GM18526 (cell line): ENCODE data around the gene IL20RA.

Experiments used
- POLR2A ChIP-seq: IDR thresholded peaks from 3 replicates; pipeline ENCODE4 v1.6.1; 2011; ENCODE audit not compliant: insufficient read length; ENCODE audit errors: extremely low read depth

IL20RA gene, protein sequence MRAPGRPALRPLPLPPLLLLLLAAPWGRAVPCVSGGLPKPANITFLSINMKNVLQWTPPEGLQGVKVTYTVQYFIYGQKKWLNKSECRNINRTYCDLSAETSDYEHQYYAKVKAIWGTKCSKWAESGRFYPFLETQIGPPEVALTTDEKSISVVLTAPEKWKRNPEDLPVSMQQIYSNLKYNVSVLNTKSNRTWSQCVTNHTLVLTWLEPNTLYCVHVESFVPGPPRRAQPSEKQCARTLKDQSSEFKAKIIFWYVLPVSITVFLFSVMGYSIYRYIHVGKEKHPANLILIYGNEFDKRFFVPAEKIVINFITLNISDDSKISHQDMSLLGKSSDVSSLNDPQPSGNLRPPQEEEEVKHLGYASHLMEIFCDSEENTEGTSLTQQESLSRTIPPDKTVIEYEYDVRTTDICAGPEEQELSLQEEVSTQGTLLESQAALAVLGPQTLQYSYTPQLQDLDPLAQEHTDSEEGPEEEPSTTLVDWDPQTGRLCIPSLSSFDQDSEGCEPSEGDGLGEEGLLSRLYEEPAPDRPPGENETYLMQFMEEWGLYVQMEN

DNA sequence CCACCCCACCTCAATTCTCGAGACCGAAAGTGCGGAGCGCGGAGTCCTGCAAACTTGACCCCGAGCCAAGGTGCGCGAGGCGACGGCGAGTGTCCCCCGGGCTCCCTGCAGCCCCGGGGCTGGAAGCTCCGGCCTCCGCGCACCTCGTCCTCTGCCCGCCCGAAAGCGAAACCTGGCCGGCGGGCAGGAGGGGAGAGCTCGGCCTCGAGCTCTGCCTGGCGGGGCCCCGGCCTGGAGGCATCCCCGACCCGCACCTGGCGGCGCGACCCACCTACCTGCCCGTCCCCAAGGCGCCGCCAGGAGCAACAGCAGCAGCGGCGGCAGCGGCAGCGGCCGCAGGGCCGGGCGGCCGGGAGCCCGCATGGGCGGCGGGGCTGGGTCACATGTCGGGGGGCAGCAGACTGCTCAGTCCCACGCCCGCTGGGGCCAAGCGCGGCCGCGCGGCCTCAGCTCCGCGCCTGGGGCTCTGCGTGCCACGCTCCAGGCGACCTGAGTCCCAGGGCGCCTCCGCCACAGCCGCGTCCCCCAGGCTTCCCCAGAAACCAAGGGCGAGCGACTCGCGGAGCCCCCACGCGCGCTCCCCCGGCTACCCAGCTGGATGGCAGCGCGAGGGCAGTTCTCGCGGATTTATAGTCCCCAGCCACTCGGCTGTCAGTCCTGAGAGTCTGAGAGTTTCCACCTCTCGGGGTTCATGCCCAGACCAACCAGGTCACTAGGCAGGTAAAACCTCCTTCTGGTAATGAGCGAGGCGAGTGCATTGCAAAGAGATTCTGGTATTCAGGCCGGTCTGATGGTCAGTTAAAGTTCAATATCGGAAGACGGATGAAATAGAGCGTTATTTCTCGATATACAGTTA, at the start of gene IL20RA:
Gene IL20RA, minus strand, starts transcription at position 600 of the 856 bp plus-strand sequence. Its CDS starts 237 bp downstream, at position 363.
- no peak for TF ChIP-seq POLR2A

DNA sequence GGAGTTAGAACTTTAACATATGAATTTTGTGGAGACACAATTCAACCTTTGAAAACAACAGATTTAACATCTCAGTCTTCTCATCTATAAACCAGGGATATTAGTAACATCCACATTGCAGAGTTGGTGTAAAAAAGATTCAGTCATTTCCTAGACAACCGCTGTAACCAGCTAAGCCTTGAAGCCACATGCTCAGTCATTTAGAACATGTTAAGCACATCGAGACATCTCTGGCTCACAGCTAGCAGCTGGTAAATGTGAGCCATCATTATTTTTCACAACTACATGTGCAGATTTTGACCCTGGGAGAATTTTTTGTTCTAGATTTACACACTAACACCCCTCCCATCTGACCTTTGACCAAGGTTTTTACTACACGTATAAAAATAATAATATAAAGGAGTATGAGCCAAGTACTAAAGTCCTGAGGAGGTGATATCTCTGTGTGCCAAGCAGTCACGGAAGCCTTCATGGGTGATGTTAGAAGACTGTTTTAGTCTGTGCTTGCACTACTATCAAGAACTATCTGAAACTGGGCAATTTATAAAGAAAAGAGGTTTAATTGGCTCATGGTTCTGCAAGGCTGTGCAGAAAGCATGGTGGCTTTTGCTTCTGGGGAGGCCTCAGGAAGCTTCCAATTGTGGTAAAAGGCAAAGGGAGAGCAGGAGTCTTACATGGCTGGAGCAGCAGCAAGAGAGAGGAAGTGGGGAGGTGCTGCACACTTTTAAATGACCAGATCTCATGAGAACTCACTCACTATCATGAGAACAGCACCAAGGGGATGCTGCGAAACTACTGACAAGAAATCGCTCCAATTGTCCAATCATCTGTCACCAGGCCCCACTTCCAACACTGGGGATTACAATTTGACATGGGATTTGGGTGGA, 48.7 kb upstream of the IL20RA start:
- no peak for TF ChIP-seq POLR2A

DNA sequence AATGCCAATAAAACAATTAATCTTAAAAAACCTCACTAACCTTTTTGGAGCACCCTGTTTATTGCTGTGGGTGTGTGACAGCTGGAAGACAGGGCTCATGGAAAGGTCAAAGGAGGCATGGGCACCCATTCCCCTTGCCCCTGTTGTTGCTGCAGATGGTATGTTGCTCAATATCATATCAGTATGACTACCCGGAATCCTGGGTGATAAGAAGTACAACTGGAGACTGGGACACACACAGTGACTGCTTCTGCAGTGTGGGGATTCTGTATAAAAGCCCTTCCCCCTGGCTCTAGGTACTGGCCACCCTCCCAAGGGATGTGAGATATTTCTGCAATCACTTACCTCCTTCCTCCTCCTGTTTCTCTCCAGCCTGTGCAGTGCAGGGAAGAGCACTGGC, 47.3 kb upstream of the IL20RA start:
- TF ChIP-seq POLR2A: no peak

DNA sequence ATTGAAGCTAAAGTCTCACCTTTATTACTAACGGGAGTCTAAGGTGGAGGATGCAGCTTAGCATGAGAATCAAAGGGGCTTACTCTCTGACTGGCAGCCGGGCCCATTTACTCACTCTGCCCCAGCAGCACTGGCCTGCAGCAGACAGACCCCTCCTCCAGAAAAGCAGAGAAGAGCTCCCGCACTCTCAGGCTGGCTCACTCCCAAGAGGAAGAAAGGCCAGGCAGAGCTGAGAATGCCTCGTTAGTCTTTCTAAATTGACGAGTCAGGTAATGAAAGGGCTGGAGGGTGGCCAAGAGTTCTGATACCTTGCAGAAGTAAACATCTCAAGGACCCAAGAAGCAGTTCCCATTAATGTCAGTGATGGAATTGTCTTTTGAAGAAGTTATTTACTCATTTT, 44.5 kb upstream of the IL20RA start:
- no peak for TF ChIP-seq POLR2A

DNA sequence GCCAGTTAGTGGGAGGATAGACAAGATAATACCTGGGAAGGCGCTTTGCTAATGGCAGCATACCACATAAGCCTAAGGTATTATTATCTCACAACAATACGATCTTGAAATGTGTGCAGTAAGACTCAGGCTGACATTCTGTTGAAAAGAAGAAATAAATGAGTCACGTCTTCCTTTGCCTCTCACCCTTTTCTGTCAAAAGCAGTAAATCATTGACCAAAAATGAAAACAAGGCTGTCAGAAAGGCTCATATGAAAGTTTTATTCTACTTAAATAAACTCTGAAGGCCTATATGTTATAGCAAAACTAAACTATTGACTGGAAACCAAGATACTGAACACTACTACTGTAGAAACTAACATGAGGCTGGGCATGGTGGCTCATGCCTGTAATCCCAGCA, 43.1 kb upstream of the IL20RA start:
- no peak for TF ChIP-seq POLR2A

DNA sequence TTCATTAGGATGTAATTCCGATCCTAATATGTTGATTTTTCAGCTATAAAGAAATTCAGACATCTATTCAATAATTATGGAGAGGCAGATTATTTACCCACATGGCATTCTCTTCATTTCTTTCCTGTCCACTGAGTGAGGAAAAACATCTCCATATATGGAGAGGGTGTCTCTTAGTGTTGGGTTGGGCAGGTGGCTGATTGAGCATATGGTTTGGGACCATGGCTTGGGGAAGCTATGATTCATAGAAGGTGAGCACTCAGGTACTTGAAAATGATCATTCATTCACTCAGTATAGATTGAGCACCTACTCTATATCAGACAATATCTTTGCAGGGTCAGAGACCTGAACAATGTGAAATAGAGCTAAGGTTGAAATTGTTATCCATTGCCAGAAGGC, 41.3 kb upstream of the IL20RA start:
- TF ChIP-seq POLR2A: no peak

DNA sequence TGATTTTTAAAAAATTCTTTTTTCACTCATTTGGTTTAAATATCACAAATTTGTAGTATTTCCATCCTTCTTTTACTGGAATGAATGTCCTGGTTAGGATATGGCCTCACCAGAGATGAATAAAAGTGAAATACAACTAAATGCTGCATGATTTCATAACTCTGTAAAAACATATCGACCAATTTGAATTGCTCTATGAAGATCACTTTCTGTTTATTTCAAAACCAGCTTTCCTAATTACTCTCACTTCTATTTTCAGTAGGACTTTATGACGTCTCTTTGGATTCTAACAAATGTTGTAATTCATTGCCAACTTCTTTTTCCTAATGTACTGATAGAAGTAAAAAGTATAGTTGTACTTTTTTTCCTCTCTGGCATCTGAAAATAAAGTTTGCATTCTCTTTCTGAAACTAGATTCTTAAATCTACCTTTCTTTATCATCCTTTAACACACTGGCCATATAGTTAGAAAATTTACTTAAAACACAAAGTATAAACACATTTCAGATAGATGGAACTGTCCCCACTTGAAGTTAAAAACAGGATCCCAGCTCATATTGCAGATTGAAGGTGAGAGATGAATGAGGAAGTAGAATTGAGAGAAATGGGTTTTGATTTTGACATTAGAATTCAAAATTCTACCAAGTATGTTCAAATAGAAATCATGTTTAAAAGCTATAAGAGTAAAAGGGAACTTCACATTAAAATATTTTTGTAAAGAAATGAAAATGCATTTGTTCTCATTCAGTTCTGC, 40.3 kb upstream of the IL20RA start:
- TF ChIP-seq POLR2A: no peak

DNA sequence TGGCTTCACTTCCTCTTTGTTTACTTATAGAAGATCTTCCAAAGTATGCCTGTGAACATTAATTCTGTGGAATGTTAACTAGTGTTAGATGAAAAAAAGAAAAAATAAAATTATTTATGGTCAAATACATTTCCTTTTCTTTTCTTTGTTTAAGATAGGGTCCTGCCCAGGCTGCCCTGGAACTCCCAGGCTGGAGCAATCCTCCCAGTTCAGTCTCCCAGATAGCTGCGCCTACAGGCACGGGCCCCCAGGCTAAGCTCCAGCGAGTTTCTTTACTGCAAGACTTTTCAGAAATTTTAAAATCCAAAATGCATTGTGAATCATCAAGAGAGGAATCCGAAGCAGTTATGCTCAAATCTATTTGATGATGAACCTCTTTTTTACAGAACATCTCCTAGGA, 39.3 kb upstream of the IL20RA start:
- TF ChIP-seq POLR2A: no peak

DNA sequence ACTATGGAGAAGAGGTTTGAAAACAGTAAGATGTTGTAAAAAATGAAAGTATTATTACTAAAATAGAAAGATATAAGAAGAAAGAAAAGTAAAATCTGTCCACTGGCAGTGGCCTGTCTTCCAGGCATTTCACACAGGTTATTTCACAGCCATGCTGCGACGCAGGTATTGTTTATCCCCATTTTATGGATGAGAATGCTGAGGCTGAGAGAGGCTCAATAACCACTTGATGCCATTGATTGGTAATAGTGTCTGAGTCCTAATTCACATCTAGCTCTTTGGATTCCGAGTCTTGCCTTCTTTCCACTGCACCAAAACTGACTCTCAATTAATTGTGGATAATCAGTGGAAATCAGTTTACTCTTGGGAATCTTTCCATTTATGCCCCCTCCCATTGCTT, 37.2 kb upstream of the IL20RA start:
- no peak for TF ChIP-seq POLR2A

DNA sequence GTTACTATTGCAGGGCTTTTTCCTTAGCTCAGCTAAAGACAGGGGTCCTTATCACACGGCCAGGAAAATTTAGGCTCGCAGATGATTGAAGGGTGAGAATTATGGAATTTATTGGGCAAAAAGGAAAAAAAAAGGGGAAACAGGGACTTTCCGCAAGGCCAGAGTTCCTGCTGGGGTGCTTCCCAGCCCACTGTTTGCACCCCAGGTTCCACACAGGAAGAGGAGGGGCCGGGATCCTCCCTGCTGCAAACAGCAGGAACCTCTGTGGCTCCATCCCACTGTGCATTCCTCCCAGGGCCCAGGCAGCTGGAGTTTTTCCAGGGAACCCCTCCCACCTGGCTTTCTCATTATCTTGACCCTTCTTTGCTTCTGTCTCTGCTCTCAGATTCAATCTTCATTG, 35.9 kb upstream of the IL20RA start:
- TF ChIP-seq POLR2A: no peak

DNA sequence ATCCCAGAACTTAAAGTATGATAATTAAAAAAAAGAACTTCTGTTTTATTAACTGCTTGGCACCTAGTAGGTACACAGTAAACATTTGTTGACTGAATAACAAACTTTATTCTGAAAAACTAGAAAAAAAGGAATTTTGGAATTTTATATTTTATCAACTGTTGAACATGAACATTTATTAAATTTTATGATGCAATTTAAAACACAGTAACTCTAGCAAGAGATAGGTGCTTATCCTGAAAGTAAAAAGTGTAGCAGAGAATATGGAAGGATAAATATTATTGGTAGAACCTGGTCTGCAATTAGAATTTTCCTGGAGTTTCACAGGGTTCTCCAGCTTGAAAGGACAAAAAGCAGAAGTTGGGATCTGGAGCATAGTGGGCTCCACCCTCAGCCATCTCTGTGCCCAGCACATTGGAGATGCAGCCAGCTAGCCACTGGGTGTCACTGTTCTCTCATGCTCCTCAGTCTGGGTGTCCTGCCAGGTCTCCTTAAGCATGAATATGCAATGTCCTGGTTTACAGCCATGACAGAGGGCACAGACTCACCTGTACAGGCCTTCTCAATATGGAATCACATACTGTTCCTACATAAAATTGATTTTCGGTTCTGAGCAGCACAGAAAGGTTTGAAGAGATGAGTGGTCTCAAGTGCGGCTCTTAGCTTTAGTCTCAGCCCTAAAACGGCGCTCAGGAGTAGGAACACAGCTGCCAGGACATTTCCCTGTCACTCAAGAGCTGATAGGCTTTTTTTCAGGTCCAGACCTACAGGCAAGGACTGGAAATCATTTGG, 31.7 kb upstream of the IL20RA start:
- no peak for TF ChIP-seq POLR2A

DNA sequence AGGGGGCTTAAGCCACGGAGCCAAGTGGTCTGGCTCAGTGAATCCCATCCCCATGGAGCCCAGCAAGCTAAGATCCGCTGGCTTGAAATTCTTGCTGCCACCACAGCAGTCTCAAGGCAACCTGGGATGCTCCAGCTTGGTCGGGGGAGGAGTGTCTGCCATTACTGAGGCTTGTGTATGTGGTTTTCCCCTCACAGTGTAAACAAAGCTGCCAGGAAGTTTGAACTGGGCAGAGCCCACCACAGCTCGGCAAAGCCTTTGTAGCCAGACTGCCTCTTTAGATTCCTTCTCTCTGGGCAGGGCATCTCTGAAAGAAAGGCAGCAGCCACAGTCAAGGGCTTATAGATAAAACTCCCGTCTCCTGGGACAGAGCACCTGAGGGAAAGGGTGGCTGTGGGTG, 25.5 kb upstream of the IL20RA start:
- no peak for TF ChIP-seq POLR2A

DNA sequence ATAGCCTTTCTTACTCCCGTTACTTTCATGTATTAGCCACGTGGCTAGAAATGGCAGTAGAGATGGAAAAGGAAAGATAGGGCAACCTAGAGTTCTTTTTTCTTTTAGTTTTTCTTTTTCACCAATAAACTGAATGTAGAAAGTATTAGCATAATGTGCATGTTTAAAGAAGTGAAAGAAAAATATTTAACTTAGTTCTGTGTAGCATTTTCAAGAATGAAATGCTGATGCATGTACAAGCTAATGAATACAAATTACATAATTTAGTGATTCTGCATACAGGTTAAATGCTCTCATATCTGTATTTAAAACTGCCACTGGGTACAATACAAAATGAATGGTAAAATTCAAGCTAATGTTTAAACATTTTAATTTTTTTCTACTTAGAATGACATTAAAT, 22.6 kb upstream of the IL20RA start:
- no peak for TF ChIP-seq POLR2A
